Skin of body (tissue), 2 donors: ENCODE measurements around the gene CPSF3. TPM values are rescaled to one million over a fixed set of nuclear protein-coding genes. Genes with fewer than 3 reads are reported as not detected.

Experiments
- DNase-seq: peaks from one replicate; lab custom pipeline; 2025; lab: John Stamatoyannopoulos, UW
- total RNA-seq: library from RNA; depleted of rRNA; stranded (reverse); fragments of >200 nt; gene quantifications from one replicate; pipeline ENCODE4 v1.2.3, GENCODE V29; 2014

The CPSF3 gene
- total RNA-seq, 1 donor from 2014 or later, result 38.4 TPM

DNA sequence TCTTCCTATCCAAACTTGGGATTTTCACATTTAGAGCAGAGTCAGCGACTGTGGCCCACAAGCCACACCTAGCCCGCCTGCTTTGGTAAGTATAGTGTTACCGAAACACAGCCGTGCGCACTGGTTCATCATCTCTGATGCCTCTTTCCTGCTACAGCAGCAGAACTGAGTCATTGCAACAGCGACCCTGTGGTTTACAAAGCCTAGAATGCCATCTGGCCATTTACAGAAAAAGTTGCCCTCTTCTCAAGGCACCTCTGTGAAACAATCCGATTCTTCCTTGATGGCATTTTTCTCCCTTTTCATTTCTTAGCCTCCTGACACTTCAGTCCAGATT is 40.2 kb downstream of the CPSF3 start:
- no peak for DNase-seq

DNA sequence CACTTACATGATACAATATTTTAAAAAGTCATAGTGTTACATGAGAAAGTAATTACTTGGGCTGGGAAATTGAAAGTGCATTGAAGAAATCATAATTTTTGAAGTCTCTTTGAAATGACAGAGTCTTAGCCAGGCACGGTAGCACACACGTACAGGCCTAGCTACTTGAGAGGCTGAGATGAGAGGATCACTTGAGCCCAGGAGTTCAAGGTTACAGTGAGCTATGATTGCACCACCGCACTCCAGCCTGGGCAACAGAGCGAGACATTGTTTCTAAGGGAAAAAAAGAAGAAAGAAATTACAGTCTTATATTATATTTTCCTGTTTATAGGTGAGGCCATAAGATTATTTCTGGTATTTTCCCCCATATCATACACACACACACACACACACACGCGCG is 41.7 kb downstream of the CPSF3 start:
- no peak for DNase-seq

DNA sequence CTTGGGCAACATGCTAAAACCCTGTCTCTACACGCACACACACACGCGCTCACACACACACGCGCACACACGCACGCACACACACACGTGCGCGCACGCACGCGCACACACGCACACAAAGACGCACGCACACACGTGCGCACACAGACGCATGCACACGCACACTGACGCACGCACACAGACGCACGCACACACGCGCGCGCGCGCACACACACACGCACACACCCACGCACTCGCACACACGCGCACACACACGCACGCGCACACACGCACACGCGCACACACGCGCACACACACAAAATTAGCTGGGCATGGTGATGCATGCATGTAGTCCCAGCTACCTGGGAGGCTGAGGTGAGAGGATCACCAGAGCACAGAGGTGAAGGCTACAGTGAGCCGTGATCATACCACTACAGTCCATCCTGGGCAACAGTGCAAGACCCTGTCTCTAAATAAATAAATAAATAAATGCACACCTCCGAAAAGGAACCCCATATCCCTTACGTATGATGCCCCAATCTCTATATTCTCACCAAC is 42.8 kb downstream of the CPSF3 start:
- DNase-seq, result no peak

DNA sequence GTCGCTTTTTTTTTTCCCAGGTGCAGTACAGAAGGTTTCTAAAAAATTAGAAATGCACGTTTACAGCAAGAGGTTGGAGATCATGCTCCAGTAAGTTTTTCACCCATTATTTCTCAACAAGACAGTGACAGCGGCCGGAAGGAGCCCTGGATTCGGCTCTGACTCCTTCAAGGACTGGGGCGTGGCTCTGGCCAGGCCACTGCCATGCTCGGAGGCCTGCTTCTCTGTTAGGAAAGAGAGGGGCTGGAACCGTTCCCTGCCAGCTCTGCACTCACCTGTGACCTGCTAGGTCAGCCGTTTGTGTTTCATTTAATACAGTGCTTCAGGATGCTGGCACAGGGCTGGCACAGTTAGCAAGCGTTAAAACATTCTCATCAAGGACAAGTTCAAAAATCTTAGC is 44.2 kb downstream of the CPSF3 start:
- no peak for DNase-seq

DNA sequence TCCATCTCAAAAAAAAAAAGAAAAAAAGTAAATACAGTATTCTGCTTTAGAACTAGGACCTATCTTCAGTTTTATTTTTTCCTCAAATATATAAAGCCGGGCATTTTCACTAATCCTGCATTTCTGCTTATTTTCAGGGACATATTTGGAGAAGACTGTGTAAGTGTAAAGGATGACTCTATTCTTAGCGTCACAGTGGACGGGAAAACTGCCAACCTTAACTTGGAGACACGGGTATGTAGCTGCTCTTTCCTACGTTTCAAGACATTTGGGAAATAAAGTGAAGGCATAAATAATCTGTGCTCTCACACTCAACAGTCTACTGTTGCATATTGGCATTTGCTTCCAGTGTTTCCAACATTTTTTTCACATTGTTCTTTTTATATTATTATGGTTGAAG is 47.8 kb downstream of the CPSF3 start:
- DNase-seq, result no peak

DNA sequence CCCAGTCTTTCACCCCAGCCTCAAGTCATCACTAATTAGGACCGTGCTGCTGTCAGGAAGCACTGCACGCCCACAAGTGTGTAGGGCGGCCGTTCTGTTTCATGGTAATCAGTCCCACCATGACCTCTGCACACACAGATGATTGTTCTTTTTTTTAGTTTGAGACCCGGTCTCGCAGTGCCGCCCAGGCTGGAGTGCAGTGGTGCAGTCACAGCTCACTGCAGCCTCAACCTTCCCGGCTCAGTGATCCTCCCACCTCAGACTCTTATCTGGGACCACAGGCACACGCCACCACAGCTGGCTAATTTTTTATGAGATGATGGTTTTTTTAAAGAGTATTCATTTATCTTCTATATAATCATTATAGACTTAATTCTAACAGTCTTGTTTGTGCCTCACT is 49.1 kb downstream of the CPSF3 start:
- DNase-seq, result no peak

DNA sequence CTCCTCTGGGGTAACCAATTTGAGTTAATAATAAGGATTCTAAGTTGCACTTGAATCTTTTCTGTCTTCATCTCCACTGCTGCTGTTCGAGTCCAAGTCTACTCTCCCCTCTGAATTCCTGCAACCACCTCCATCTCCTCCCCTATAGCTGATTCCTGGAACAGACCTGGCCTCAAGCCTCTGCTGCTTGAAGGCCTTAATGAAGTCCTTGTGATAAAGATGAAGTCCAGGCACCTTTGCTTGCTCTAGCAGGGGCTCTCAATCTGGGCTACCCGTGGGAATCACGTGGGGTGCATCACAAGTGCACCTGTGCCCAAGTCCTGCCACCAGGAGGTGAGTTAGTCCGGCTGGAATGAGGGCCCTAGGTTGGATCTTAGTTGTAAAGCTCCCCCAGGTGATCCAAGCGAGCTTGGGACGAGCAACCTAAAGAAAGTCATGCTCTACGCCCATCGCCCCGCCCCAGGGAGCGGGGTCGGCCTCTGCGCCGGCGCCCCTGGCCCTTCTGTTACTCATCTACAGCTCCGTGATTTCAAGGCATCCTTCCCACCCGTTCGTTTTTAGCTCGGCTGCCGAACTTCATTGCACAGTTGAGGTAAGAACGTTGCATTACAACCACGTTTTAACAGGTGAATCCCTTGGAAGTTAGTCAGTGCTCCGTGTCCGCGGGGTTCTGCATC is 50.0 kb downstream of the CPSF3 start:
- no peak for DNase-seq

DNA sequence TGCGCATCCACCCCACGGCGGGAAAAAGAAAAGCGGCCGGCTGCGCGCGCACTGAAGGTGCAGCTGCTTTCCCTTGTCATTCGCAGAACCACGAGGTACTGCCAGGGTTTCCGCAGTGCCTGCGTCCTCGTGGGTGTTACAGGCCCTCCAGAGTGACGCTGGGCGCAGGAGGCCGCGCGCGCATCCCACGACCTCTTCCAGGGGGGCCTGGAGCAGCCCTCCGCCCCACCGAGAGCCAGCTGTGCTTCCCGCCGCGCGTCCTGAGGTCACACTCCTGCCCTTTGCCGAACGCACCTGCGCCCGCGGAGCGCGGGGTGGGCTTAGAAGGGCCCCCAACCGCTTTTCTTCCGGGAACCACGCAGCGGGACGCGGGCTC is 50.5 kb downstream of the CPSF3 start:
- DNase-seq, result no peak

DNA sequence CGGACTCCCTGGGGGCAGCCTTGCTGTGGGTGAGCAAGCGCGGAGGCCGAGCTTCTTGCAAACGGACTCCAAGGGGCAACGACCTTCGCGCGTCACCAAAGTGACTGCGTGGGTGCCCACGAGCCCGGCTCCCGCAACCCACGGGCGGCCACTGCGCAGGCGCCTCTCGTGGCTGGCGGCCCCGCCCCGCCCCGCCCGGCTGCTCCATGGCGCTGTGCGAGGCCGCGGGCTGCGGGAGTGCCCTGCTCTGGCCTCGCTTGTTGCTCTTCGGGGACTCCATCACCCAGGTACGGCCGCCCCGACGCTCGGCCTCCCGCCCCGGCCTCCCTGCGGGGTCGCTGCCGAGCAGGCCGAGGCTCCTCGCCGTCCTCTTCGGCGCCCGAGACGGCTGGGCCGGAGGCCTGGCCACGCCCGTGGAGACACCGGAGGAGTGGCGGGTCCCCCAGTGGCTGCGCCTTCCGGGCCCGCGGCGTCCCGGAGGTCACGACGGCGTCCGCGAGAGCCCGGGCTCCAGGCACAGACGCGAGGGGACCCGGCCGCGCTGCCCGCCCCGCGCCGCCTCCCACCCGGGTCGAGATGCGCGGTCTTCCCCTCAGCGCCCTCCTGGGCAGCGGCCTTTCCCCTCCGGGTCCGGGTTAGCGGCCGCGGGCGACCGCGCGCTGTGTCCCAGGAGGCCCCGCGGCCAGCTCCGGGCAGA is 51.1 kb downstream of the CPSF3 start, which contains the start of gene IAH1:
TSS of gene IAH1 (plus strand) at position 191 of the 697 bp plus-strand sequence. CDS start at position 207, 16 bp downstream.
- DNase-seq, result no peak

DNA sequence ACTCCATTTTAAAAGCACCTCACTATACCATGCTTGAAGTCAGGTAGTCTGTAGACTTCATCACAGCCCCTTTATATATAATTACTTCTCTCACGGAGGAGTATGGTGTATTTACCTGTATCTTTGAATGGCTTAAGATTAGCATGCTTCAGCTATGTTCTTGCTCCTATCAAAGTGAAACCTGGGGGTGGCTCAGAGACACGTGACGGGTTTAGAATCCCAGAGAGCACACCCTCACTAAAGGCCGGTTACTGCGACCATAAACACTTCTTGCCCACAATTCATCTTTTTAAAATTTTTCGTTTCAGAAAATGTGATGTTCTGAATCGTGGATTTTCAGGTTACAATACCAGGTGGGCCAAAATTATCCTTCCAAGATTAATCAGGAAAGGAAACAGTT is 54.5 kb downstream of the CPSF3 start:
- no peak for DNase-seq

DNA sequence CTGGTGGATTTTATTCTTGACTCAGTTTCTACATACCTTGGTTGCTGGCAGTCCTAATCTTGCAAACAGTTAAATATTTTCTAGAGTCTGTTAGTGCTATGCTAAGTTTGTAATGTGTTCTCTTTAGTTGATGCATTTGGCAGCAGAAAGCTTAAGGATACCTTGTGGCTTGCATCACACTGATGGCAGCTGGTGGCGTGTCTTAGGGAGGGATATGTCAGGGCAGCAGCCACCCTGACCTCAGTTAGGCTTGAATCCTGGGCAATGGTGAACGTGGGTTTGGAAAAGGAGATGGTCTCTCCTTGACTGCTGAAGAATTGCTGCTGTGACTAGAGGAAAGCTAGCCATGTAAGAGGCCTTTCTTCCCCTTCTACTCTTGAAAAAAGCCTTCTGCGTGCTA is 55.1 kb downstream of the CPSF3 start:
- DNase-seq, result no peak

DNA sequence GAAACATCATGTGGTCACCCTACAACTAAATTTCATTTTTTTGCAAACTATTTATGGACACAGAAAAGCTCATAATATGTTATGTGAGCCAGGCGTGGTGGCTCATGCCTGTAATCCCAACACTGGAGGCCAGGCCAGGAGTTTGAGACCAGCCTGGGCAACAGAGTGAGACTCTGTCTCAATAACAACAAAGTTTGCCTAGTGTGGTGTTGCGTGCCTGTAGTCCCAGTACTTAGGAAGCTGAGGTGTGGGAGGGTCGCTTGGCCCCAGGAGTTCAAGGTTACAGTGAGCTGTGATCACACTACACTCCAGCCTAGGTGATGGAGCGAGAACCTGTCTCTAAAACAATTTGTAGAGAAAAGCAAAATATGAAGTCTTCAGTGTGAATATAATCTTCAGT is 56.7 kb downstream of the CPSF3 start:
- DNase-seq, result no peak

DNA sequence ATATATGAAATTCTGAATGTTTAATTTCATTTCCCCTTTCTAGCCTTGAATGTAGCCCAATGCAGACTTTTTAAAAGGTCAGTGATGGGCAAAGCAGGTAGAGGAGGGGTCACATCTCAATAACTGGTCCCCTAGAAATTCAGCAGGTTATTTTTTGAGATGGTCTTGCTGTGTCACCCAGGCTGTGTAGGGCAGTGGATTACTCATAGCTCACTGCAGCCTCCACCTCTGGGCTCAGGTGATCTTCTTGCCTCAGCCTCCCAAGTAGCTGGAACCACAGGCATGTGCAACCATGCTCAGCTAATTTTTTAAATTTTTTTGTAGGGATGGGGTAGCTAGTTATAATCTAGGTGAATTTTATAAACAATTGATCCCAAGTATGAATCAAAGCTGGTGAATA is 59.7 kb downstream of the CPSF3 start:
- DNase-seq, result no peak

DNA sequence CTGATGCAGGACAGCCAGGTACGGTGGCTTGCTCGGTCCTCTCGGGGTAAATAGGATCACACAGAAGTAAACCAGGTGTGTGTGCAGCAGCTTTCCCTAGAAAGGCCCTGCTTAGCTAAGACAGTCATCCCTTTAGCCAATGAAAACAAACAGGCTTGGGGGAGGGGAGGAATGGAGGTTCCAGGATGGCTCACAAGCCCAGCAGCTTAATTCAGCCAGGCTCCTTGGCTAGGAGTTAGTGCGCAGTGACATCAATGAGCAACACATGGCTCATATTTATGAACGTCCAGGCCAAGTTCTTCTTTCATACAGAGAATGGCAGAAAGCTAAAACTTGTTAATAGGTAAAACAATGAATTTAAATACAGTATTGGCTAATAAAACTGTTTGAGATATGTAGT is 61.1 kb downstream of the CPSF3 start:
- no peak for DNase-seq

DNA sequence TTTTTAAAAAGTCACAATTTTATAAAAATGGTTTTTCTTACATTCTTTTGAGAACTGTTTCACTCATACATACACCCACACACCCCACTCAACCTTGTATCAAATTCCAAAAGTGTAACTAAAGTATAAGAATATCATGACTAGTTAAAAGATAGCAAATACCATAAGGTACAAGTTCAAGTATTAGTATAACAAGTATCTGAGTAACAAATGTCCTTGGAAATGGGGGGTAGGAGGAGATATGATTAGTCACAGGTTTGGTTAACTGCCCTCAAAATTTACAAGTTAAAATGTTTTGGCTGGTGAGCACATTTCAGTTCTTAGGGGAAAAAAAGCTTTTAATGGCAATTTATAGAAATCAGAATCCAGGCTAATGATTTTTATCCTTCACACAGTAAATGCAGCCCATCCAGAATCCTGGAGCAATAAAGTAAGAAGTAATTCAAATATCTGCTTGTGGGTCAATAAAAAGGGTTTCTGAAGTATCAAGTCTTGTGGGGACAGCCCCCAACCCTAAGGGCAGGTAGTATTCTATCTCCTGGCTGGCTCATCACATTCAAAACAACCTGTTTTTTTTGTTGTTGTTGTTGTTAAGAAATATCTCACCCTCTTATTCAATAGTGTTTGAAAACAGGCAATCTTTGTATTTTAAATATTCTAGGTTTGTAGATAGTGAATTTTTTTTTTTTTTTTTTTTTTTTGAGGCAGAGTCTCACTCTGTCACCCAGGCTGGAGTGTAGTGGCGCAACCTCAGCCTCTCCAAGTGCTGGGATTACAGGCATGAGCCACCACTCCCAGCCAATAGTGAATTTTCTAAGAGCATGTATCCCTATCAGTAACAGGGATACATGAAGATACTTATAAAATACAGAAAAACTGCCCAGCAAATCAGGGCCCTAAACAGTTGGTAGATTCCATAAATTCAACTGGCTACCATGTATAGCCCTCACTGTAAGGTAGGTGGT is 65.4 kb downstream of the CPSF3 start:
- DNase-seq, result no peak

DNA sequence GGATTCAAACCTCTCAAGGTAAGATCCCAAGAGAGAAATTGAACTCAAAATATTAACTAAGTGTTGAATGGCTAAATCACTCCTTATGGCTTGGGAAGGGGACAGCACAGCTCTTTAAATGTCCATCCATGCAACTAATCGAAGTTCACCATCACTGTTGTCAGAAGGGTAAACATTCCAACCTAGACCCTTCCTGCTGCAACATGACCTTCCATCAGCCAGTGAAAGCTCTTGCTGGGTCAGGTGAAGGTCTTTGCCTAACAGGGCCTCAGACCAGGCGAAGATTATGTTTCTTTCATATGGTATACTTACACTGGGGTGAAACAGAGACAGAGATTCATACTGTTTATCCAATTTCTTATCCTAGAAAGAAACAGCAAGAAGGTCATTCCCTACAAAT is 67.3 kb downstream of the CPSF3 start:
- no peak for DNase-seq

DNA sequence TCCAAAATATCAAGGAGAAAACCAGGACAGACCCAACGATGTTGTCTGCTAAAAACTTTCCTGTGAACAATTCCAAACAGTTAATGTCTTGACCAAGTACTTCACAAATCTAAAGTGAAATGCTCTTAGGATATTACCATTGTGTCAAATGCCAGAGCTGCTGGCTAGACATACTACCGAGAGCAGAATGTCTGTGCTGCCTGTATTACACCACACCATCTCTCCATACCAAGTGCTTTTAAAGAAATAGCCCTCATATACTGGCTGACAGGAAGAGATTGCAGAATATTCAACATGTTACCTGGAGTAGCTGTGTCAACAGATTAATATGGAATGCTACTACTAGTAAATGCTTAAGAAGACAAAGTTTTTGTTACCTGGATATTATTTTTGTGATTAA is 69.5 kb downstream of the CPSF3 start:
- no peak for DNase-seq

DNA sequence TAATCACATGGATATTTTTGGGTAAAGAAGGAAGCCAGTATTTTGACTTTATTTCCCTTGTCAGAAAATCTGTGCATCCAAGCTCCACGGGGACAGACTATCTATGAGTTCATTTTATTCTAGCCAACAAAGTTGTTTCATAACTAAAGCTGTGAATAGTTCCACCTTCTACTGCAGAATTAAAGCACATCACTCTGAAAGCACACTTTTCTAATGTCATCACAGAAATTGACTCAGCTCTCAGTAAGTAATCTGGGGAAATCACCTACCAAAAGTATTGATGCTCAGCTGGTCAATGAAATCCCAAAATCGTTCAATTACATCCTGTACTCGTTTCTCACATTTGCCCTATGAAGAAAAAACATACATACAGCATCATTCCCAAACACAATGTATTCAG is 70.0 kb downstream of the CPSF3 start:
- no peak for DNase-seq

DNA sequence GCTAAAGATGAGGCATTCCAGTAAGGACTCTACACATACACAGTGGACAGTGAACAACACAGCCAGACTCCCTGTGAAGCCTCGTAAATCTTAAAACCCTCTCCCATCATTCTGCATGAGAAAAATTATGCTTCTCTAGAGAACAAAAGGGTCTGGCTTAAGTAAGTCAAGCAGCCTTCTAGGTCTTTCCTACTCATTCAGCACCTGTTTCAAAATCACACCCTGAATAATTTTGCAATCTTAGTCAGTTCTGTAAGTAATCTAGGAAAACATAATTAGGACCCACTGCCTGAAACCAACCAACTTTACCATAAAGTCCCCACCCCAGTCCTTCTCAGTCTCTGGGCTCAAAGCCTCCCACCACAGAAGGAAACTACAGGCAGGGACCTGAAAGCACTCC is 70.6 kb downstream of the CPSF3 start:
- no peak for DNase-seq

DNA sequence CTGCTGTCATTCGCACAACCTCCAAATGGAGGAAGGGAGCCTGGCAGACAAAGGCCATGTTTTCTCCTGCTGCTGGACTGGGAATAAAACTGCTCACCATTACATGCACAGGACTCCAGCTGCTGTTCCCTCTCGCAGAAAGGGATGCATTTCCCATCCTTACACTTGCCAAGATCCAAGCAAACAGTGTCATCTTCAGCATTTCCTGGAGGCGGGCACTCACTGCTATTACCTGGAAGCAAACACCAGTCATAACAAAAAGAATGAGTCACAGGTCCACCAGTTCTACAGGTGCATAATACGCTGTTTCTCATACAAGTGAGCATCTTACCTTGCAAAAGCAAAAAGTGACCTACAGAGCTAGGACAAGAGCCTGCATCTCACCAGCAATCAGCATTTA is 73.6 kb downstream of the CPSF3 start:
- DNase-seq, result no peak

DNA sequence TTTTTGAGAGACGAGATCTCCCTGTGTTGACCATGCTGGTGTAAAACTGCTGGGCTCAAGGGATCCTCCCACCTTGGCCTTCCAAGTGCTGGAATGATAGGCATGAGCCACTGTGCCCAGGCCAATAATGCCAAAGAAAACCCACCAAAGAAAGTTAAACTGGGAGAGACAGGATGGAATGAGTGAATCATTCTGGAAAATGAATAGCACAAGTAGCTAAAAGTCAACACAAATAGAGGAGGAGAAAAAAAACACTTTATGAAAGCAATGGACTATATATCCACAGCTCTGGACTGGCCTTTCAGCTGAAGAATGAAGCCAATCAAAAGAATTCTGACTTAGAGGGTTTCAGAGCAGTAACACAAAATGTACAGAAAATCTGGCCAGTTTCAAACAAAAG is 74.8 kb downstream of the CPSF3 start:
- DNase-seq, result no peak

DNA sequence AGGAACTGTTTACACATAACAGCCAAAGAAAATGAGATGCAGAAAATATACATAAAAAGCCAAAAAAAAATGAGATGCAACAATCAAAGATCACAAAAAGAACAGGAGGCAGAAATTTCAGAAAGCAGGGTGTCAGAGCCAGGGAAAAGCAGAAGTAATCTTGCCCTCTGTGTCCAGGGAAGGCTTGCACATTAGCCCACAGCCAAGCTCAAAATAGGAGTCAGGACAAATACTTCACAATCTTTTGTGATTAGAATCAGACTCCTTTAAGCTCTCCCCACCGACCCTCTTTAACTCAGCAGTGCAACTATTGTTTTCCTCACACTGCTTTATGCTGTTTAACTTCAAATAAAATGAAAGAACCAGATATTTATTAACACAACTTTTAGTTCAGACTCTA is 85.5 kb downstream of the CPSF3 start:
- DNase-seq, result no peak
